T-helper 1 cell treated with Interleukin-12 subunit alpha and Interleukin-12 subunit beta and Interleukin-4 antibody, amounts not matched to agents 30 ng/mL and 1 ng/mL, for 36 hours (primary cell): ENCODE data around the gene RPS27. TPM values are rescaled to one million over a fixed set of nuclear protein-coding genes. Genes with fewer than 3 reads are reported as not detected.
"Not testable (repeated sequence)": the region's sequence is repeated elsewhere in the genome, so short reads cannot be mapped to it uniquely, and the experiment has no call there.

Experiments
- intact Hi-C: fragments of 100-400 bp; cut with micrococcal nuclease; formaldehyde crosslinking; loops from one replicate; pipeline ENCODE4 v1.15.1; 2024
- total RNA-seq: library from RNA; stranded (reverse); gene quantifications from 2 replicates; pipeline ENCODE4 v1.2.3, GENCODE V29; 2022

The RPS27 gene
- total RNA-seq, 1 donor from 2014 or later = 1,743 TPM

GRCh38 chr1:153981735-153982134 is 8.8 kb upstream of the RPS27 start:
- intact Hi-C loops = not testable (repeated sequence)

DNA sequence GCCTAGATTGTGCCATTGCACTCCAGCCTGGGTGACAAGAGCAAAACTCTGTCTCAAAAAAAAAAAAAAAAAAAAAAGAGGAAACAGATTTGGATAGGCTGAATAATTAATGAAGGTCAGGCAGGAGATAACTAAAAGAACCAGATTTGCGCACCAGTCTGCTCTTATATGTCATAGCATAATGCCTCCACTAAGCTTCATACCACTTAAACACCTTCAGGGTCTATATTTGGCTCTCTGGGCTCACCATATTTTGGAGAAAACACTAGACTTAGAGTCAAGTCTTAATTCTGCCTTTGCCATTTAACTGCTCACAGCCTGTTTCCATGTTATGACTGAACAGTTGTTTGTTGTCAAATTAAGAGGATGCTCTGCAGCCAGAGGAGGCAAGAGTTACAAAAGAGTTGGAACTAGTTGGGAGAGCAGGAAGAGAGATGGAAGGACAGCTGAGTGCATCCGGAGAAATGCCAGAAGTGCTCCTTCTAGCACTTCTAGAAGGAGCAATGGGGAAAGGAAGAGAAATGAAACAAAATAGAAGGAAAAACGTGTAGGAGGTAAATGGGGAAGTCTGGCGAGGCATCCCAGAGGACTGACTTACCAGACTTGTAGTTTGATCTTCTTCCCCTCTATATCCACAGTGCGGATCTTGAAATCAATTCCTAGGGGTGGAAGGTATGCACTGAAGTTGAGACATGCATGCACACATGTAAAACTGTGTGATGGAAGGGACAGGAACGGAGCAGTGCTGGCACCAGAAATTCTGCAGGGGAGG is 6.3 kb upstream of the RPS27 start:
- intact Hi-C loops = no loop called here

DNA sequence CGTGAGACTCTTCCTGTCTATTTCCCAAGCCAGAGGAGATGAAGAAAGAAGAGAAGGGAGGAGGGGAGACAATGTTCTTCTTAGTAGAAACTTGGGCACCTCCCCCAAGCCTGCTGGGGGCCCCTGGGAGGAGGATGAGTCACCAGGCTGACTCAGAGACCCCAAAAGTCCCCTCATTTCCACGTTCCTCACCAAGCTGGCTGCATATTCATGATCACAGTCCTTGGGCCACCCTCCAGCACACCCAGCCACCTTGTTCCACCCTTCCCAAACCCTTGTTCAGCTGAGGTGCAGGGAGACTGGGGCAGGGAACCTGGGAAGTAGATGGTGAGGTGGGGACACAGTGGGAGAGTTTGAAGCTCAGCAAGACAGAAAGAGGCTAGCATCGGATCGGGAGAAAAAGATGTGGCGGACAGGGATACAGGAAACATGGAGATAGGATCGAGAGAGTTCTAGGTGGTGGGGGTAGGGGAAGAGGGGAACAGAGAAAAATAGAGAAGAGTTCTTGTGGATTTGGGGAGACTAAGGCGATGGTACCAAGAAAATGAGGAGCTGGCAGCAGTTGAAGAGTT is 5.1 kb upstream of the RPS27 start:
- intact Hi-C loops = no loop called here

- intact Hi-C loops = loop anchor here (1.0 to 2.0 kb wide), 12 partner anchors 9 to 413 kb away; partner anchors contain the start of genes CREB3L4, INTS3 and JTB
Measured at GRCh38 chr1:153985941-153986761, 4.4 kb upstream of the RPS27 start, which contains the start of gene RAB13. Gene RAB13, minus strand, starts transcription at chr1:153986339. Its CDS starts 103 bp downstream, at chr1:153986236.

DNA sequence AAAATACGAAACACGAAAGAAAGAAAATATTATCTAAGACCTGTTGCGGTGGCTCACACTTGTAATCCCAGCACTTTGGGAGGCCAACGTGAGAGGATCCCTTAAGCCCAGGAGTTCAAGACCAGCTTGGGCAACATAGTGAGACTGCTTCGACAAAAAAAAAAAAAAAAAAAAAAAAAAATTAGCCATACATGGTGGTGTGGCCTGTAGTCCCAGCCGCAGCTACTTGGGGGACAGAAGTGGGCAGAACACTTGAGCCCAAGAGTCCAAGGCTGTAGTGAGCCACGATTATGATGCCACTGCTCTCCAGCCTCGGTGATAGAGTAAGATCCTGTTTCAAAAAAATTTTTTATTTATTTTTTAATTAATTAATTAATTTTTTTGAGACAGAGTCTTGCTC is 2.9 kb upstream of the RPS27 start:
- intact Hi-C loops = loop anchor here (2.0 kb wide), 3 partner anchors 205 to 415 kb away; partner anchors contain the start of gene INTS3

GRCh38 chr1:153991151-153991630 is 629 bp downstream of the RPS27 start:
- intact Hi-C loops = loop anchor here (2.0 to 5.0 kb wide), 5 partner anchors 32 to 459 kb away; partner anchors contain the start of genes CRTC2 and UBAP2L

DNA sequence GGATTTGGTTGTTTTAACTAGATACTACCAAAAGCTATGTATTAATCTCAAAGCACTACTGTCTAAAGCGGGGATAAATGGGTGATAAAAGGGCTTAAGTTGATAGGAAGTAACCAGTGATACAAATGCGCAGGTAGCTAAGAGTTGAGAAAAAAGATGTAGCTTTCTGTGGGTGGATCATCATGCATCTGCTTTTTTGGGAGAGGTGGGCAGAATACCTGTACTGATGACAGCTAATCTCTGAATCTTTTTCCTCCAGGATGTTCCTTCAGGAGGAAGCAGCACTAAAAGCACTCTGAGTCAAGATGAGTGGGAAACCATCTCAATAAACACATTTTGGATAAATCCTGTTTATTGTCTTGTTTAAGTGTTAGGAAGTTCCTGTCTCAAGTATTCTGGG is 1.2 kb downstream of the RPS27 start:
- intact Hi-C loops = loop anchor here (2.0 to 5.0 kb wide), 5 partner anchors 33 to 460 kb away; partner anchors contain the start of genes CRTC2 and UBAP2L

- intact Hi-C loops = no loop called here
Measured at GRCh38 chr1:153995202-153995601, 4.6 kb downstream of the RPS27 start.

DNA sequence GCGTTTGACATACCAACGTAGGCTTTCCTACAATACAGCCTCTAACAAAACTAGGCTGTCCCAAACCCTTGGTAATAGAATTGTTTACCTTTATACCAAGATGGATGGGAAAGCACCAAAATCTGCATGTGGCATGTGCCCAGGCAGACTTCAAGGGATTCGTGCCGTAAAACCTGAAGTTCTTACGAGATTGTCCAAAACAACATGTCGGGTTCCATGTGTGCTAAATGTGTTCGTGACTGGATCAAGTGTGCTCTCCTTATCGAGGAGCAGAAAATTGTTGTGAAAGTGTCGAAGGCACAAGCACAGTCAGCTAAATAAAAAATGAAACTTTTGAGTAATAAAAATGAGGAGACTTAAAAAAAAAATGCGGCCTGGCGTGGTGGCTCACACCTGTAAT is 5.1 kb downstream of the RPS27 start:
- intact Hi-C loops = no loop called here

DNA sequence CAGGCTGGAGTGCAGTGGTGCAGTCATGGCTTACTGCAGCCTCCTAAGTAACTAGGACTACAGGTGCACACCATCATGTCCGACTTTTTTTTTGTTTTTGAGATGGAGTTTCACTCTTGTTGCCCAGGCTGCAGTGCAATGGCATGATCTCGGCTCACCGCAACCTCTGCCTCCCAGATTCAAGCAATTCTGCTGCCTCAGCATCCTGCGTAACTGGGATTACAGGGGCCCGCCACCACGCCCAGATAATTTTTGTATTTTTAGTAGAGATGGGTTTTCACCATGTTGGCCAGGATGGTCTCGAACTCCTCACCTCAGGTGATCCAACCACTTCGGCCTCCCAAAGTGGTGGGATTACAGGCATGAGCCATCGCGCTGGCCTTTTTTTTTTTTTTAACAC is 6.3 kb downstream of the RPS27 start:
- intact Hi-C loops = not testable (repeated sequence)

DNA sequence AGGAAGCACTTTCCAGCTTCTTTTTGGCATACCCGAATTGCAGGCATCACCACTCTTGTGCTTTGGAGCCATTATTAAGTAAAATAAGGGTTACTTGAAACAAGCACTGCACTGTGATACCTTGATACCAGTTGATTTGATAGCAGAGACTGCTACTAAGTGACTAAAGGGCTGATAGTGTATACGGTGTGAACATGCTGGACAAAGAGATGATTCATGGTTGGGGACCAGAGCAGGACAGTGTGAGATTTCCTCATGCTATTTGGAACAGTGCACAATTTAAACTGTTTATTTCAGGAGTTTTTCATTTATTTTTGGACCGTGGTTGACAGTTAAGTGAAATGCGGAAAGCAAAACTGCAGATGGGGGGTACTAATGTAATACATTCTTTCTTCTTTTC is 9.9 kb downstream of the RPS27 start:
- intact Hi-C loops = no loop called here

DNA sequence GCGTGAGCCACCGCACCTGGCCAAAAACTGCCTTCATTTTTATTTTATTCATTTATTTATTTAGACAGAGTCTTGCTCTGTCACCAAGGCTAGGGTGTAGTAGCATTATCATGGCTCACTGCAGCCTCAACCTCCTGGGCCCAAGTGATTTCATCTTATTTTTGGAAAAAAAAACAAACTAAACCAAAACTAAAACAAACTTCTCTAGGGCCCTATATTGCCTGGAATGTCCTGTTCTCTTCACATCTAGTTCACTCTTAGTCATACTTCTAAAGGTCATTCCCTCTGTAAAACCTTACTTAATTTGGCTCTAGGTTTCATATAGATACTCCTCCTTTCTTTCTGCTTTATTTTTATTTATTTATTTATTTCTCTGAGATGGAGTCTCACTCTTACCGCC is 15.6 kb downstream of the RPS27 start:
- intact Hi-C loops = no loop called here

DNA sequence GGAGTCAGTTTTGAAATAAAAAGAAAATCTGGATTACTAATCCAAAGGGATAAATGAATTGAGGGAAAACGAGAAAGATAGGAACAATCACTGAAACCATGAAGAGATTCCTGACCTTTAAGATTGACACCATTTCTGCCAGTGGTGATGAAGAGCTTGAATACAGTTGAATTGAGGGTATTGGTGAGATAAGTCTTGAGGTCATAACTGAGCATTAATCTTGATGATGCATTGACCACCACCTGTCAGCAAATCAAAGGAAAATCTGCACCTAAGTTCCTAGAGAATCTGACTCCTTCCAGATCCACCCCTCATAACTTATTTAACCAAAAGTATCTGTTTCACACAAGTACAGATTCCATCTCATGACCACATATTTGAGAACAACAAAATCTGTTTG is 21.6 kb downstream of the RPS27 start:
- intact Hi-C loops = no loop called here

DNA sequence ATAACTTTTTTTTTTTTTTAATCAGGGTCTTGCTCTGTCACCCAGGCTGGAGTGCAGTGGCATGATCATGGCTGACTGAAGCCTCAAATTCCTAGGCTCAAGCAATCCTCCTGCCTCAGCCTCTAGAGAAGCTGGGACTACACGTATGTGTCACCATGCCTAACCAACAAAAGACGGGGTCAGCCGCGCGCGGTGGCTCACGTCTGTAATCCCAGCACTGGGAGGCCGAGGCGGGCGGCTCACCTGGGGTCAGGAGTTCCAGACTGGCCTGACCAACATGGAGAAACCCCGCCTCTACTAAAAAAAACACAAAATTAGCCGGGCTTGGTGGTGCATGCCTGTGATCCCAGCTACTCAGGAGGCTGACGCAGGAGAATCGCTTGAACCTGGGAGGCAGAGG is 22.0 kb downstream of the RPS27 start:
- intact Hi-C loops = not testable (repeated sequence)

DNA sequence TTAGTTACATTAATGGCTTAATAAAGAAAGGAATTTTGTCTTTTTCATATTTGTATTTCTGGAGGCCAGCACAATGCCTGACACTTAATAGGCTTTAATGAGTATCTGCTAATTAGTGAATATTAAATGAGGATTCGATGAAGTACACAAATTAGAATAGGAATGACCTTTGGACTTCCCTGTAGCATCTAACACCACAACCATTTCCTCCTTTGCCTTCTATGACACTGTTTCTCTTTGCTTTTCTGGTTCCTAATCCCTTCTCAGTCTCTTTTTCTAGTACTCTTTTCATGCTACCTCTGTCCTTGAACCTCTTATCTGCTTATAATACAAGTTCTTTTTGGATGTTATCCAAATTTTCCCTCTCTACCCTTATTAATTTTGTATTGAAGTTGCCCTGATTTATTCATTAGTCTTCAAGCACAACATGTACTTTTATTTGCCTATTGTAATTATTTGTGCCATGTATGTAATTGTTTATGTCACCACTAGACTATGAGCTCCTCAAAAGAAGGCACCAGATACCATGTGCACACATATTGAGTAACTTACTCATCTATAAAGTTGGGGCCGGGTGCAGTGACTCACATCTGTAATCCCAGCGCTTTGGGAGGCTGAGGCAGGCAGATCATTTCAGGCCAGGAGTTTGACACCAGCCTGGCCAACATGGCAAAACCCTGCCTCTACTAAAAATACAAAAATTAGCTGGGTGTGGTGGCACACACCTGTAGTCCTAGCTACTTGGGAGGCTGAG is 23.8 kb downstream of the RPS27 start:
- intact Hi-C loops = no loop called here

- intact Hi-C loops = no loop called here
Measured at GRCh38 chr1:154019269-154019668, 28.7 kb downstream of the RPS27 start.

DNA sequence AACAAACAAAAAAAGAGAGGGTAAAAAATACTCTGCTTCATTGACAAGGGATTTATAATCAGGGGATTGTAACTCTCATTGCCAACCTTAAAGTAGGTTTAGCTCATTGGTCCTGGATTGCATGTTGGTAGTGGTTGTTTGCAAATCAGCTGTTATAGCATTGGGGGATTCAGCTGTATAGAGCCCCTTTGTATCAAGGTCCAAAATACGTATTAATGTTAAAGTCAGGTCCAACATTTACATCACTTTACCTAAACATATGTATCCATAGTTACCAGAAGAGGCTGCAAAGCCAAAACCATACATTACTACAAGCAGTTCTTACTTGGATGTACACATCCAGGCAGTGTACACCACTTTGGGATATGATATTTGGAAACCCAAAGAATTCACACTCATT is 29.4 kb downstream of the RPS27 start:
- intact Hi-C loops = no loop called here

DNA sequence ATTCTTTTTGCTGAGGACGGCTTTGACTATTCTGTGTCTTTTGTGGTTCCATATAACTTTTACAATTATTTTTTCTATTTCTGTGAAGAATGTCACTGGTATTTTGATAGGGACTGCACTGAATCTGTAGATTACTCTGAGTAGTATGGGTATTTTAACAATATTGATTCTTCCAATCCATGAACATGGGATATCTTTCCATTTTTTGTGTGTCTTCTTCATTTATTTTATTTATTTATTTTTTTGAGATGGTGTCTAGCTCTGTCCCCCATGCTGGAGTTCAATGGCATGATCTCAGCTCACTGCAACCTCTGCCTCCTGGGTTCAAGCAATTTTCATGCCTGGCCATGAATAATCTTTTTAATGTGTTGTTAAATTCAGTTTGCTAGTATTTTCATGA is 43.1 kb downstream of the RPS27 start:
- intact Hi-C loops = not testable (repeated sequence)
